ENCODE results near the gene GXYLT1.

GXYLT1 gene

DNA sequence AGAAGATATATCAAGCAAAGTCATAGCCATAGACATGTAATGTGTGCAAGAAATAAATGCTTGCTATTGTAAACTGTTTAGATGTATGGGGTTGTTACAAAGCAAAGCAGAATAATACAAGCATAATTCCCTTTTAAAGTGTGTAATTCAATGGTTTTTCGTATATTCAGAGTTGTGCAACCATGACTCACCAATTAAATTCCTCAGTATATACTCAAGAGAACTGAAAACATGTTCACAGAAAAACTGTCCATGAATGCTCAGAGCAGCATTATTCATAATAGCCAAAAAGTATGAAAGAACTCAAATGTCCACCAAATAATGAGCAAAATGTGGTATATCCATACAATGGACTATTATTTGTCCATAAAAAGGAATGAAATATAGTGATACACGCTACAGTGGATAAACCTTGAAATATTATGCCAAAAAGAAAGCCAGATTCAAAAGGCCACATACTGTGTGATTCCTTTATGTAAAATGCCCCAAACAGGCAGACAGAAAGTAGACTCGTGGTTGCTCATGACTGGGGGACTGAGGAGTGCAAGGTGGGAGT, 9.3 kb downstream of the GXYLT1 start:
- DNase-seq (ENCODE audit: low read depth), result no peak

GRCh38 chr12:42130672-42131402, 13.8 kb downstream of the GXYLT1 start:
- DNase-seq (ENCODE audit: low read depth), result no peak
- TF ChIP-seq, protein P1, sequence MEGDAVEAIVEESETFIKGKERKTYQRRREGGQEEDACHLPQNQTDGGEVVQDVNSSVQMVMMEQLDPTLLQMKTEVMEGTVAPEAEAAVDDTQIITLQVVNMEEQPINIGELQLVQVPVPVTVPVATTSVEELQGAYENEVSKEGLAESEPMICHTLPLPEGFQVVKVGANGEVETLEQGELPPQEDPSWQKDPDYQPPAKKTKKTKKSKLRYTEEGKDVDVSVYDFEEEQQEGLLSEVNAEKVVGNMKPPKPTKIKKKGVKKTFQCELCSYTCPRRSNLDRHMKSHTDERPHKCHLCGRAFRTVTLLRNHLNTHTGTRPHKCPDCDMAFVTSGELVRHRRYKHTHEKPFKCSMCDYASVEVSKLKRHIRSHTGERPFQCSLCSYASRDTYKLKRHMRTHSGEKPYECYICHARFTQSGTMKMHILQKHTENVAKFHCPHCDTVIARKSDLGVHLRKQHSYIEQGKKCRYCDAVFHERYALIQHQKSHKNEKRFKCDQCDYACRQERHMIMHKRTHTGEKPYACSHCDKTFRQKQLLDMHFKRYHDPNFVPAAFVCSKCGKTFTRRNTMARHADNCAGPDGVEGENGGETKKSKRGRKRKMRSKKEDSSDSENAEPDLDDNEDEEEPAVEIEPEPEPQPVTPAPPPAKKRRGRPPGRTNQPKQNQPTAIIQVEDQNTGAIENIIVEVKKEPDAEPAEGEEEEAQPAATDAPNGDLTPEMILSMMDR (IDR thresholded peaks at IDR 0.05; ENCODE audit: control insufficient read depth, extremely low read depth, insufficient read depth), result no peak
- H3K4me3 ChIP-seq (ENCODE audit: low read depth, low read length), result peak overlapping the region; percentile 38

More for the DNA sequence above, 9.3 kb downstream of the GXYLT1 start:
- TF ChIP-seq, protein P1 (IDR thresholded peaks at IDR 0.05; ENCODE audit: control insufficient read depth, extremely low read depth, insufficient read depth), result no peak
- H3K4me3 ChIP-seq (ENCODE audit: low read depth, low read length), result no peak overlapping the region

DNA sequence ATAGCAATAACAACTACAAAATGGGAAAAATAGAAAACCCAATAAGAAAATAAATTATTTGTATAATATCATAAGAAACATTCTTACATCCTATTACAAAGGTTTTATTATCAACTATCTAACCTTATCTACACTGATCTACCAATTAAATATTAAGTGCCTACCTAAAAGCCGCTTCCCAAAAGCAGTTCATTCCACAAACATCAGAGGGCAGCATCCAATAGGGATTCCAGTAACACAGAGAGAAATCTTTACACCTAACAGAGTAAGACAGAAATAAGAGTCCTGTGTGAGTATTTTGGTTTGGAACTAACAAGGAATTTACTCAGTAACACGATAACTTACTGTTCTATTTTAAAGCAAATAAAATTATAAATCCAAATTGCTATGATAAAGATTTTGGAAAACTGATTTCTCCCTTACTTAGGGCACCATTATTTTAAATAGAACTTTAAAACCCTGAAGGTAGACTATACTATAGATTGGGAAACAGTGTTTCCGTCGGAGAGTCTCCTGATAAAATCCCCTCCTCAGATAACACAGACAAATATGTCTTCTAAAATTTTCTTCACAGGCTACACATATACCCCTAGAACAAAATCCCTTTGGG, 15.0 kb downstream of the GXYLT1 start:
- DNase-seq (ENCODE audit: low read depth), result peak; percentile 82

GRCh38 chr12:42128888-42129287, 15.8 kb downstream of the GXYLT1 start:
- TF ChIP-seq, protein P1 (IDR thresholded peaks at IDR 0.05; ENCODE audit: control insufficient read depth, extremely low read depth, insufficient read depth), result no peak
- no peak overlapping the region for H3K4me3 ChIP-seq (ENCODE audit: low read depth, low read length)
- no peak for DNase-seq (ENCODE audit: low read depth)

More for the DNA sequence above, 15.0 kb downstream of the GXYLT1 start:
- no peak overlapping the region for H3K4me3 ChIP-seq (ENCODE audit: low read depth, low read length)
- TF ChIP-seq, protein P1 (IDR thresholded peaks at IDR 0.05; ENCODE audit: control insufficient read depth, extremely low read depth, insufficient read depth), result peak; percentile 86

- no peak overlapping the region for H3K4me3 ChIP-seq (ENCODE audit: low read depth, low read length)
- TF ChIP-seq, protein P1 (IDR thresholded peaks at IDR 0.05; ENCODE audit: control insufficient read depth, extremely low read depth, insufficient read depth), result no peak
- DNase-seq (ENCODE audit: low read depth), result no peak
These were observed 16.3 kb downstream of the GXYLT1 start for GRCh38 chr12:42128327-42128726.

DNA sequence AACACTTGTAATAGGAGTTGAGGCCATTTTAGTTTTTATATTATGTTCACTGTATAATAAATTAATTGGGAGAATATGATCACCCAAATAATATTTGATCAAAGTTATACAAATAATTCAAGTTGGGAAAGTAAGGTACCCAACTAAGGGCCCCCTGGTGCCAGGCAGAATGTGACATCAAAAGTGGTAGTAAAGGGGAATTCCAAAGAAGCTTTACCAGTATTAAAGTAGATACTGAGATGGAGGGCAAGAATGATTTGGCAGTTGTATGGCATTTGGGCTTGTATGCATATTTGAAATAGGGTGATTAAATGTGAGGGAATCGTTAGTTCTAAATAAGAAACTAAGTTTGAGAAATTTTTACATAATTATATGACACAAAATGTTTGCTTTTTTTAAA, 17.7 kb downstream of the GXYLT1 start:
- H3K4me3 ChIP-seq (ENCODE audit: low read depth, low read length), result no peak overlapping the region
- DNase-seq (ENCODE audit: low read depth), result no peak
- TF ChIP-seq, protein P1 (IDR thresholded peaks at IDR 0.05; ENCODE audit: control insufficient read depth, extremely low read depth, insufficient read depth), result no peak
